HG03439 (cell line): ENCODE results near the gene ADAMTS1.

Experiments used
- ATAC-seq: cut with Tn5 transposase; IDR thresholded peaks from one replicate; pipeline ENCODE4 v1.9.1; 2021; ENCODE audit warnings: mild to moderate bottlenecking, moderate library complexity; ENCODE audit not compliant: unreplicated experiment

Gene ADAMTS1

DNA sequence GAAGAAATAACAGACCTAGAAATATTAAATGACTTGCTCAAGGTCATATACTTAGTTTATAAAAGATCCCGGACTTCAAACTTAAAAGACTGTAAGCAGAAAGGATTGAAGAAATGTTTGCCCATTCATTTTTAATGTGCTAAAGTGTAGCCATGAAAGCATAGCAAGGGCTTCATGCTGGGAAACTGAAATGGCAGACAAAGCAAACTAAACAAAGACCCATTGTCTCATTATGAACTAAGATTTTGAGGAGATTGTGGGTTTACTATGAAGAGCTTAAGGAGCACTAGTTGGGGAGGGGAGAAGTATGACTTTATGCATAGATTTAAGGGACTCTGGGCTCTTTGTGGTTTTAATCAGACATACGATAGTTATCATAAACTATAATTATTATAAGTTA, 26.3 kb downstream of the ADAMTS1 start:
- ATAC-seq, result no peak

DNA sequence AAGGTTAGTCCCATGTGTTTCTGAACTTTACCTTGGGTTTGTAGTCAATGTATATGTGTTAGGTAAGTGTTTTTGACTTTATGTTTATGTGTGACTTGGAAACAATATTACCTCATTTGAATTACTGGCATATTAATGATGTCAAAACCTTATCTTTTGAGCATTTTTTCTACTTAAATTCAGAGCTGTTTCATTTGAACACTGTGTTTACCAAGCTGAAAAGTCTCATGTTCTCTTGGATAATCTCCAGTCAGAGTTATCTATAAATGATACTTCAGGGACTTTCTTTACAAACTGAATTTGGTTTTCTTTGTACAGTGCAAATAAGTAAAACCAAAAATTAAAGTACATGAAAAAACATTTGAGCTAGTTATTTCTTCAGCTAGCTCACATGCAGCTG, 30.0 kb downstream of the ADAMTS1 start:
- ATAC-seq, result no peak

GRCh38 chr21:26814386-26814785, 30.8 kb downstream of the ADAMTS1 start:
- no peak for ATAC-seq

GRCh38 chr21:26813426-26813998, 31.7 kb downstream of the ADAMTS1 start:
- no peak for ATAC-seq

DNA sequence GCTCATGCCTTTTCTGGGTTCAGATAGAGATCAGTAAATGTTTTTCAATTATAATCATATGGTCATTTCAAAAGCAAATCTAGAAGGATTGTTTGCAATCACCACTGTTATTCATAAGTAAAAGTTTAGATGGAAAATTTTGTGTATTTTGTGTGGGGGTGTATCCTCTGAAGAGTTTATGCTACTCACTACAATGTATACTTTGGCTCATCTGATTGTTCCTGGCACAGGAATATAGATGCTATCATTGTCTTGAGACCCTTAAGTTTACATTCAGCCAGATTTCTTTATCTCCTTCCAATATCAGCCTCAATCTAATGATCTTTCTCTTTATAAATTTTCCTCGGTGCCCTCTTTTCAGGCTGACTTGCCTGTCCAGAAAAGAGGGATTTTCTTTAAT, 33.0 kb downstream of the ADAMTS1 start:
- no peak for ATAC-seq

DNA sequence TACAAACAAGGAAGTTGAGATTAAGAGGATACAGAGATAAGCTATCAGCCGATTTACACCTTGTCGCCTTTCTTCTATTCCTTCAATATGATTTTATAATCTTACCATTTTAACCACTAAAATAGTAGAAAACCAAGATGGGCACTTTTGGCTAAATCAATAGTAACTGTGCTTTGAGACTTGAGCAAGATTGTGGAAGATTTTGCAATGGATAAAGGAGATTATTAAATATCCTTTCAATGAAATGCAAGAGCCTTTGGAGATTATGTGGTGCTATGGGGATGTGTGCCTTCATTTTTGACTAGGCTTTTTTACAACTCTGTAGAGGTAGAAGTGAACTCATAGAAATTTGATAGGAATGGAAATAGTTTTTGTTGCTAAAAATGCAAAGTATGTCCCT, 33.7 kb downstream of the ADAMTS1 start:
- ATAC-seq, result no peak

GRCh38 chr21:26810676-26811415, 34.4 kb downstream of the ADAMTS1 start:
- no peak for ATAC-seq

GRCh38 chr21:26810266-26810665, 34.9 kb downstream of the ADAMTS1 start:
- ATAC-seq, result no peak

- ATAC-seq, result no peak
Observed at GRCh38 chr21:26809745-26810144, 35.5 kb downstream of the ADAMTS1 start.

GRCh38 chr21:26806801-26807295, 38.4 kb downstream of the ADAMTS1 start:
- ATAC-seq, result no peak

- ATAC-seq, result no peak
Observed at GRCh38 chr21:26804895-26805609, 40.2 kb downstream of the ADAMTS1 start.

- no peak for ATAC-seq
Observed at GRCh38 chr21:26801498-26801897, 43.7 kb downstream of the ADAMTS1 start.

- ATAC-seq, result no peak
Observed at GRCh38 chr21:26800970-26801431, 44.2 kb downstream of the ADAMTS1 start.

- ATAC-seq, result no peak
Observed at GRCh38 chr21:26800455-26800854, 44.8 kb downstream of the ADAMTS1 start.

DNA sequence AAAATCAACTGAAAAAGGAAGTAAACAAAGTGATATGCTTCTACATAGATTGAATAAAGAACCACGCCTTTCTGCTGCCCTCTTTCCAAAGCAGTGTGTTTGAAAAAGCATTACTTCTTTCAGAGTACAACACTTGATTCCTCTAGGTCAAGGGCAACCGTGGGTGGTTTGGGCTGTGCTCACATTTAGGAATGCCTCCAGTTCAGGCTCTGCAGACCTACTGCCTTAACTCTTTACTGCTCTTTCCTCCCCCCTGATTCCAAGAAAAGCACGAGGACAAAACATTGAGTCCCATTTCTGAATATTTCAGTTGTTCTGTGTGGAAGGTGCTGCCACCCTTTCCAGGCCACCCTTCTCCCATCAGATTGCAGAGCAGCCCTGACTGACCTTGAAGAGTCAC, 45.2 kb downstream of the ADAMTS1 start:
- ATAC-seq, result no peak

- ATAC-seq, result no peak
Observed at GRCh38 chr21:26798856-26799751, 46.1 kb downstream of the ADAMTS1 start.

- no peak for ATAC-seq
Observed at GRCh38 chr21:26797878-26798456, 47.2 kb downstream of the ADAMTS1 start.

DNA sequence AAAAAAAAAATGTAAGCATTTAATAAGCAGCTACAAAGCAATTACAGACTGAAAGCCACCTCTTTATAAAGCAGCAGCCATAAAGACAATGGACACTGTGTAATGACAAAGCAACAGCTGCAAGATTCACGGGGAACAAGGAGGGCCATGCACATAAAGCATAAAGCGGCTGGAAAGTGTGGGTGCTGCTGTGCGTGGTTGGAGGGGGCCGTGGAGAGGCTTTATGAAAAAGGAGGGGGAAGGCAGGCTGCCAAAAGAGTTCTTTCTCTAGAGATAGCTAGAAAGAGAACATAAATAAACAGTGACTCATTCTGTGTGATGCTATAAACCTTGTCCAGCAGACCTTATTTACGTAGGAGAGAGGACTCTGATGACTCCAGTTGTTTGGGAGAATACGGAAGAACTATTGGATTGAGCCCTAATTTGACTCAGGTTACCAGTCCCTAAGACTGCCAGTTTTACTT, 49.3 kb downstream of the ADAMTS1 start:
- no peak for ATAC-seq

DNA sequence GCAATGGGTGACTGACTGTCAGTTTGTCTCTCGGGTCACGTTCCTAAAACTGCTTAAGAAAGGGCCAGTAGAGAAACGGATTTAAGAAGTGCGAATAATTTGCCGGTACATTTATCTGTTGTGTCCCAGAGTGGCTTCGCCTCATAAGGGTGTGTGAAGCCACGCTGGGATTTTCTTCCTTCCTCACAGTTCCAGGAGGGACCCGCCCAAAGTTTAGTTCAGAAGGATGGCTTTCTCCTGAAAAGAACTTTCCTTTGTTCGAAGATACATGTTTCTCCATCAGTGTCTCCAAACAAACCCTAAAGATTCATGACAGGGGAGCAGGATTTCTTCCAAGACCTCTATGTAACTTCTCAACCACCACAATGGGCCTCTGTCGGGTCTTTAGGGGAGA, 49.8 kb downstream of the ADAMTS1 start:
- no peak for ATAC-seq
